ENCODE data around the gene CEACAM16. TPM values are rescaled to one million over a fixed set of nuclear protein-coding genes. Genes with fewer than 3 reads are reported as not detected.

The CEACAM16 gene
- total RNA-seq, 4 donors from 2014 or later: not detected

DNA sequence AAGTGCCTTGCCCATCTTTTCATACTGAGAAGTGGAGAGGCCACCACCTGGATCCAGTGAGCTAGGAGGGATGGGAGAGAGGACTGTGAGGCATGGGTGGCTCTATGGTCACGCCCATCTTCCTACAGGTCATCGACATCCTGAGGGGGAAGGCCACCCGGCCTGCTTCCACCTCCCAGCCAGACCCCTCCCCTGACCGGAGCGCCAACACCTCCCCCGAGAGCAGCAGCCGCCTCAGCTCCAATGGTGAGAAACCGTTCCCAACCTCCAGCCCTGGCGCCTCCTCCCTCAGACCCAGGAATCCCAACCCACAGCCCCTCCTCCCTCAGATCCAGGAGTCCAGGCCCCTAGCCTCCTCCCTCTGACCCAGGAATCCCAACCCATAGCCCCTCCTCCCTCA is 59.6 kb downstream of the CEACAM16 start:
- ATAC-seq (ENCODE audit: low FRiP score) (no peak), DNase-seq (ENCODE audit: low spot score) (no peak)
- TF ChIP-seq, protein P1, sequence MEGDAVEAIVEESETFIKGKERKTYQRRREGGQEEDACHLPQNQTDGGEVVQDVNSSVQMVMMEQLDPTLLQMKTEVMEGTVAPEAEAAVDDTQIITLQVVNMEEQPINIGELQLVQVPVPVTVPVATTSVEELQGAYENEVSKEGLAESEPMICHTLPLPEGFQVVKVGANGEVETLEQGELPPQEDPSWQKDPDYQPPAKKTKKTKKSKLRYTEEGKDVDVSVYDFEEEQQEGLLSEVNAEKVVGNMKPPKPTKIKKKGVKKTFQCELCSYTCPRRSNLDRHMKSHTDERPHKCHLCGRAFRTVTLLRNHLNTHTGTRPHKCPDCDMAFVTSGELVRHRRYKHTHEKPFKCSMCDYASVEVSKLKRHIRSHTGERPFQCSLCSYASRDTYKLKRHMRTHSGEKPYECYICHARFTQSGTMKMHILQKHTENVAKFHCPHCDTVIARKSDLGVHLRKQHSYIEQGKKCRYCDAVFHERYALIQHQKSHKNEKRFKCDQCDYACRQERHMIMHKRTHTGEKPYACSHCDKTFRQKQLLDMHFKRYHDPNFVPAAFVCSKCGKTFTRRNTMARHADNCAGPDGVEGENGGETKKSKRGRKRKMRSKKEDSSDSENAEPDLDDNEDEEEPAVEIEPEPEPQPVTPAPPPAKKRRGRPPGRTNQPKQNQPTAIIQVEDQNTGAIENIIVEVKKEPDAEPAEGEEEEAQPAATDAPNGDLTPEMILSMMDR (IDR thresholded peaks at IDR 0.05): no peak

GRCh38 chr19:44759083-44759804 is 60.3 kb downstream of the CEACAM16 start:
- TF ChIP-seq, protein P1 (IDR thresholded peaks at IDR 0.05): no peak
- no peak for DNase-seq (ENCODE audit: low spot score)
- no peak for ATAC-seq (ENCODE audit: low FRiP score)

Small RNA genes within 50 kb of the gene (small RNA-seq; reads per million reads assigned to genes)
- not detected for gene RF00285

Other genes with a start within 250 kb of the CEACAM16 start
- gene ZNF180, start 198.6 kb upstream of the CEACAM16 start, total RNA-seq: 10 to 100 TPM in 1 of 4 donors, 1 to 10 TPM in 3; 4.8 to 14.5 (median 7.3) TPM
- not detected for gene CEACAM20, start 169.5 kb upstream of the CEACAM16 start, total RNA-seq
- not detected for gene IGSF23, start 85.6 kb upstream of the CEACAM16 start, total RNA-seq
- 10 to 100 TPM; 17.0 to 93.9 (median 28.6) TPM for gene PVR, start 55.2 kb upstream of the CEACAM16 start, total RNA-seq
- 1 to 10 TPM; 2.1 to 6.8 (median 3.8) TPM for gene CEACAM19, start 27.7 kb upstream of the CEACAM16 start, total RNA-seq
- gene BCL3, start 49.6 kb downstream of the CEACAM16 start, total RNA-seq: 100 to 1,000 TPM in 1 of 4 donors, 10 to 100 TPM in 3; 12.2 to 113 (median 46.2) TPM
- under 1 TPM in 1 of 4 donors, not detected in 3; 0.46 TPM for gene CBLC, start 78.7 kb downstream of the CEACAM16 start, total RNA-seq
- 10 to 100 TPM; 37.0 to 55.0 (median 43.0) TPM for gene BCAM, start 110.0 kb downstream of the CEACAM16 start, total RNA-seq
- 100 to 1,000 TPM in 2 of 4 donors, 10 to 100 TPM in 2; 58.6 to 129 (median 90.2) TPM for gene NECTIN2, start 147.1 kb downstream of the CEACAM16 start, total RNA-seq
- 100 to 1,000 TPM in 1 of 4 donors, 10 to 100 TPM in 3; 37.2 to 121 (median 44.2) TPM for gene TOMM40, start 192.1 kb downstream of the CEACAM16 start, total RNA-seq
- 100 to 1,000 TPM; 248 to 920 (median 429) TPM for gene APOE, start 206.6 kb downstream of the CEACAM16 start, total RNA-seq
- 100 to 1,000 TPM in 1 of 4 donors, 10 to 100 TPM in 3; 12.3 to 121 (median 21.8) TPM for gene APOC1, start 215.5 kb downstream of the CEACAM16 start, total RNA-seq
- gene APOC4, start 243.1 kb downstream of the CEACAM16 start, total RNA-seq: not detected
- 1 to 10 TPM in 2 of 4 donors, not detected in 2; 1.9 to 9.0 TPM for gene APOC2, start 246.9 kb downstream of the CEACAM16 start, total RNA-seq

All from omental fat pad (tissue), 4 donors.